Activated T-cell treated with anti-CD3 and anti-CD28 coated beads for 48 hours (primary cell): ENCODE measurements around the gene HNRNPA0.

Experiments
- DNase-seq: peaks from one replicate; pipeline ENCODE4 v3.0.0-alpha.2; 2020; ENCODE audit warnings: low read depth

Gene HNRNPA0

GRCh38 chr5:137727623-137728022 is 26.5 kb downstream of the HNRNPA0 start:
- no peak for DNase-seq

DNA sequence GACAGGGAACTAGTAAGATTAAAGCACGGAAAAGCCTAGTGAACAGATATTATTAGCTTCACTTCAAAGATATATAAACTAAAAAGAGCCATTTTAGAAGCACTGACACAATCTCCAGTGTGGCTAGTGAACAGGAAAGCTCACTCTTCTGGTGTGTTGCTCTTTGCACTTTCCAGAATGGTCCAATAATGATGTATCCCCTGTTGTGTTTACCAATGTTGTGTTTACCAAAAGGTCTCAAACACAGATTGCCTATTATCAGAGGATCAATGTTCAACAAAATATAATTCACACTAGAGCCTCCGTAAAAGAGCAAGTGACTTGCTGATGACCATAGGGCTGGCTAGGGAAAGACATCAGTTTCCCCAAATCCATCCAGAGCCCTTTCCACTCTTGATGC is 29.9 kb downstream of the HNRNPA0 start:
- no peak for DNase-seq

GRCh38 chr5:137718611-137719010 is 35.6 kb downstream of the HNRNPA0 start:
- DNase-seq, result no peak

DNA sequence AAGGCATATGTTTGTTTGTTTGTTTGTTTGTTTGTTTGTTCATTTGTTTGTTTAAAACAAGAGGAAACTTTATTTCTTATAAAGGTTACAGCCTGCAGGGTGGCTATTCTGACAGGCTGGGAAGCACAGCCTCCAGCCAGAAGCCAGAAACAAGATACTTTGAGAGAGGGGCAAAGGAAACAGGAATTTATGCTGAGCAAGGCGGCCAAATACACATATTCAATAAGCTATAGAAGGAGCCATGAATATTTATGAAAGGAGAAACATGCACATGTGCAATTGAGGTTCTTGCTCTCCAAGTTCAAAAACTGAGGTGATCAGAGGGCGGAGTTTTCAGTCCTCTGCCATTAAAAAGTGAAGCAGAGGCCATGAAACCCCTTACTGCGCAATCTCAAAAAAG is 37.8 kb downstream of the HNRNPA0 start:
- DNase-seq, result no peak

- DNase-seq, result no peak
Observed at GRCh38 chr5:137715456-137715855, 38.7 kb downstream of the HNRNPA0 start.

DNA sequence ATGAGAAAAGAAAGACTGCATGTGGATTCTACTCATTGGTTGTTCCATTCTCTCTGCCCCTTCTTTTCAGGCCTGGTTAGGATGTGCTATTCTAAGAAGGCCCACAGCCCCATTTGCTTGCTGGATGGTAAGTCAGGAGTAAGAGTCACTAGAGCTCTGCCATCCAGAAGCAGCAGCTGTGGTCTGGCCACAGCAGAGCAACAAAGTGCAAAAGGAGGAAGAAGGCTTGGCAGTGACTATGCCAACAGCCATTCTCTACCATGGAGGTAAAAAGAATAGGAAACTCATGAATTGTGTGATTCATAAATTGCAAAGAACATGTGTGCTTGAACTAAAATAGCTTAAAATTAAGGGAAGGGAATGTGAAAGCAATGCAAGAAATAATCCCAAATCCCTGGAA is 39.2 kb downstream of the HNRNPA0 start:
- no peak for DNase-seq

- no peak for DNase-seq
Observed at GRCh38 chr5:137714494-137714893, 39.7 kb downstream of the HNRNPA0 start.

DNA sequence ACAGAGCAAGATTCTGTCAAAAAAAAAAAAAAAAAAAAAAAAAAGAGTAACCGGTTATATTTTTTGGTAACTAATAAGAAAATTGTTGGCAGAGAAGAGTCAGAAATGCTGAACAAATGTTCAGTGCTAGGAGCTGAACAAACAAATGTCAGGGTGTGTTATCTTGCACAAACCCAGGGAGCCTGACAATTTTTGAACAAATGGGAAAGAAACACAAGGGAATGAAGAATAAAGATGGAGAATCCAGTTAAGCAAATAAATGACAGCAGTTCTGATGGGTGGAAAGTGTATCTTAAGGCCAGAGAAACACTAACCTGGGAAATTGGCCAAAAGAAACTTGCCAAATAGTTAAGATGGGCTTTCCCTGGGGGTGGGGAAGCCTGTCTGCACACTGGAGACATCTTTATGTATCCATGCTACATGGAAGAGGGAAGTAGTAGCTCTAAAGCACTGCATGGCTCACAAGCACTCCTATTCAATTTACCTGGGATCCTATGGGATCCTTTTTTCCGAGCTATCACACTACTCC is 42.0 kb downstream of the HNRNPA0 start:
- DNase-seq, result no peak

DNA sequence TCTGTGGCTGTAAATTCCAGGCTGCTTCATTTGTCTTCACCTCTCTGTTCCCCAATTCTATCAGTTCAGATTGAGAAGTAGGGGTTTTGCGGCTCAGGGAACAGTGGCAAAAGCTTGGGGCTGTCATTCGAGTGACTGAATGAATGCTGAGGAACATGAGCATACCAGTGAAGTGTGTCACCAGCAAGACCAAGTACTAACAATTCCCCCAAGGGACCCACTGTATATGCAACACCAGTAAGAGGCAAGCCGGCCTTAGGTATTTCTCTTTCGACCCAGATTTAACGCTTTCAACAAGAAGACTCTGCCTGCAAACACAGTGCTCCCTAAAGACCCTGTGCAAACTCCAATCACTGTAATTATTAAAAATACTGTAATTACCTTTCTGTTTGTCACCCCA is 44.1 kb downstream of the HNRNPA0 start:
- DNase-seq, result no peak

DNA sequence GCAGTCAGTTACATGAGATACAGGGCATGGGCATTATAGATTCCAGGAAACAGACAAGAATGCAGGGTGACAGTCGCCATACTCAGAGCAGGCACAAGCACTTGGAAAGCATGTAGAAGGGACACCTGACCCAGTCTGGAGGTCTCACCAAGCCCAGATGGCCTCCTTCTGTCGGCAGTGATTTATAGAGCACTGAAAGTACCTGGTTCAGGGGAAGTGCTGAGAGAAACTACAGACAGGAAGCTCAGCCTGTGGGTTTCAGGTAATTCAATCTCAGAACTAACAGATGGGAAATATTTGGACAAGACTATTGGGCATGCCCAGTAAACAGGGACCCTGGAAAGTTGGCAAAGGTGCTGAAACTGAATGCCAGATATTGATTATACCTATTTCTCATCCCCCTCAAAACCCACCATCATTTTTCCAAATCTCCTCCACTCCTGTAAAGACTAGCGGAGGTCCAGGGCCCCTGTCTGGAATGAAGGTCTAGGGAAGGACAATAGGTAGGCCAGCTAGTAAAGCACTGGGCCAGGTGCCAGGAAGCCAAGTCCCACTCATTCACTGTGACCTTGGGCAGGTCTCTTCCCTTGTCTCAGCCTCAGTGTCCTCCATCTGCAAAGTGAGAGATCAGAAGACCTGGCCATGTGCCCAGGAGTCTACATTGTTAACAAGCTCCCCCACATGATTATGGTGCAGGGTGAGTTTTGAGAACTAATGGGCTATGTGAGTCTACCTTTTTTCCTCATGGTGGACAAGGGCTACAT is 45.2 kb downstream of the HNRNPA0 start:
- DNase-seq, result no peak

DNA sequence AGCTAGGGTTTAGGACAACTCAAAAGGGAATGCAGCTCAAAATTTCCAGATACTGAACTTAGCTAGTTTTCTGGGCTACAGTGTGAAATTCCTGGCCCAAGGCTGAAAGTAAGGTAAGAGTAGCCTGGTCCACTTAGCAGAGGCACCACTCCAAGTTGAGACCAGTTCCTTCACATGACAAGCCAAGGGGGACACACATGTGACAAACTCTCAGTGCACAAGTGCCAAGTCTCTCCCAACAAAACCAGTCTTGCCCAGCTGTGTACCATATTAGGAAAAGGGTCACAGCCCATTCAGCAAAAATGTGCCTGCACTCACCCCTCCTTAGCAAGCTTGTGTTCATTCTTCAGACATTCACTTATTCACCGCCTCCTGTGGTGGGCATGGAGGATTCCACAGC is 46.1 kb downstream of the HNRNPA0 start:
- DNase-seq, result no peak

DNA sequence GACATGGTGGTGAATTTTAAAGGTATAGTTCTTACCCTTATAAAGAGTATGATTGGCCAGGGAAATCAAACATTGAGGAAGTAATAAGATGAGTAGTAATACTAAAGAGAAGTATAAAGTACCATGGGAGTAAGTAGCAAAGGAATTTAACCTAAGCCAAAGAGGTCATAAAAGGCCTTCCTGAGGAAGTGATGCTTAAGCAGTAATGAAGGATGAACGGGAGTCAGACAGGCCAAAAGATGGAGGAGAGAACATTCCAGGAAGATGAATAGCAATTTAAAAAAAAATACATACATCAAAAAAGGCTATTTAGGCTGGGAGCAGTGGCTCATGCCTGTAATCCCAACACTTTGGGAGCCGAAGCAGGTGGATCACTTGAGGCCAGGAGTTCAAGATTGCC is 47.3 kb downstream of the HNRNPA0 start:
- DNase-seq, result no peak

GRCh38 chr5:137705106-137705505 is 49.1 kb downstream of the HNRNPA0 start:
- no peak for DNase-seq

GRCh38 chr5:137703565-137703964 is 50.6 kb downstream of the HNRNPA0 start:
- no peak for DNase-seq

GRCh38 chr5:137700282-137700680 is 53.9 kb downstream of the HNRNPA0 start:
- no peak for DNase-seq

GRCh38 chr5:137699336-137700281 is 54.6 kb downstream of the HNRNPA0 start:
- no peak for DNase-seq

DNA sequence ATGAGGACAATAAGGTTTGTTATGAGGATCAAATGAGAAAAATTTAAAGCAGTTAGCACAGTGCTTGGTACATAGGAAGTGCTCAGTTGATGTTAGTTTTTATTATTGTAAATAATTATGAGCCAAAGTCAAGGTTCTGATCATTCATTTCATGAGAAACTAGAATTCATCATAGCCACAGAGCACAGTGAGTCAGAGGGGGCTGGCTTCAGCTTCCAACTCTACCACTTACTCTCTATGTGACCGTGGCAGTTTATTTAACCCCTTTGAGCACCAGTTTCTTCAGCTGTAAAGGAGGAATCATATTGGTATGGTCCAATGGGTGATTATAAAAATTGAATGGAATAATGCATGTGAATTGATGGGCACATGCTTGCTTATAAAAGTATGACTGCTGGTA is 57.7 kb downstream of the HNRNPA0 start:
- peak; percentile 38 for DNase-seq

DNA sequence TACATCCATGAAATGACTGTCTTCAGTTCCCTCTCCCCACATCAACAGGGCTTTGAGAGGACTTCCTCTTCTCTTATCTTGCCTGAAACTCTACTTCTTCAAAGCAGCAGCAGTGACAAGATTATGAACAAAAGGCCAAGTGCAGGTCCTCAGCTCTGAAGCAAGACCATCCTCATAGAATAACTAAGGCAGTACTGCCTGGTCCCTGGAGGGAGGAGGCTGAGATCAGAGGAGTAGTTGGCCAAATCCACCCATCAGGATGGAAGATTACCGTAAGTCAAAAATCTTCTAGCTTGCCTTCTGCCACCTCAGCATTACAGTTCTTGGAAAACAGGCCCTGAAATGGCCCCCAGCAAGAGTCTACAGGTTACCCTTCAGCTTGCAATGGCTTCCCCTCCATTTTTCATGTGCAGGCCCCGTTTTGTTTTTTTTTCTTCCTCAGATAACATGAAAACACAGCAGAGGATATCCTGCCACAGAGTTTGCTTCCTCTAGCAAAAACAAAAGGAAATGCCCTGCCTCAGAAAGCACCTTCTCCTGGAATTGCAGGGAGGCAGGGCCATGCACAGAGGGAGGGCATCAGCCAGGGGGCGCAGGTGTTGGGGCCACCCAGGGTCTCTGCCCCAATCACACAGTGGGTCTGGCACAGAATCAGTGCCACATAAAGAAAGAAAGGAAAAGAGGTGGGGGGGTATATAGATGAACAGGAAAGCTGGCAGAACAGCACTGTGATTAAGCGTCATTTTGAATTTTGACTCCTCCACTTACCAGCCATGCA is 58.3 kb downstream of the HNRNPA0 start:
- peak; percentile 4 for DNase-seq
